Dedifferentiated amniotic fluid mesenchymal stem cell (primary cell): ENCODE measurements around the gene DCTN3.

Source experiments
- DNase-seq: peaks from one replicate; pipeline ENCODE4 v3.0.0-alpha.2; 2016; ENCODE audit errors: extremely low spot score

The DCTN3 gene

GRCh38 chr9:34620061-34620994 lies at the start of gene DCTN3:
Gene DCTN3, minus strand, starts transcription at chr9:34620495. Its CDS starts 31 bp downstream, at chr9:34620464.
- DNase-seq = peak; percentile 99

- DNase-seq = peak; percentile 97
Measured at GRCh38 chr9:34665381-34666250, 45.3 kb upstream of the DCTN3 start.

GRCh38 chr9:34665067-34665380 lies 44.7 kb upstream of the DCTN3 start:
- no peak for DNase-seq

- peak; percentile 60 for DNase-seq
Measured at GRCh38 chr9:34664281-34665066, 44.2 kb upstream of the DCTN3 start.

- no peak for DNase-seq
Measured at GRCh38 chr9:34663303-34663605, 43.0 kb upstream of the DCTN3 start.

GRCh38 chr9:34662526-34663302 lies 42.4 kb upstream of the DCTN3 start, which contains the start of gene CCL27:
Gene CCL27, minus strand, starts transcription at chr9:34662657. Its CDS starts 24 bp downstream, at chr9:34662633.
- DNase-seq = no peak

- DNase-seq = no peak
Measured at GRCh38 chr9:34659592-34660253, 39.4 kb upstream of the DCTN3 start.

- no peak for DNase-seq
Measured at GRCh38 chr9:34658461-34658860, 38.2 kb upstream of the DCTN3 start.

GRCh38 chr9:34656992-34657391 lies 36.7 kb upstream of the DCTN3 start:
- no peak for DNase-seq

GRCh38 chr9:34655394-34655793 lies 35.1 kb upstream of the DCTN3 start:
- no peak for DNase-seq

- peak; percentile 76 for DNase-seq
Measured at GRCh38 chr9:34654323-34655051, 34.2 kb upstream of the DCTN3 start.

- DNase-seq = peak; percentile 31
Measured at GRCh38 chr9:34653151-34654072, 33.1 kb upstream of the DCTN3 start.

- DNase-seq = no peak
Measured at GRCh38 chr9:34652602-34653000, 32.3 kb upstream of the DCTN3 start.

- DNase-seq = peak; percentile 58
Measured at GRCh38 chr9:34651876-34652601, 31.7 kb upstream of the DCTN3 start, which contains the start of gene IL11RA. Gene IL11RA, plus strand, starts transcription at chr9:34652185. Its CDS starts 3,033 bp downstream, at chr9:34655218.

GRCh38 chr9:34651321-34651720 lies 31.0 kb upstream of the DCTN3 start:
- DNase-seq = no peak

- DNase-seq = no peak
Measured at GRCh38 chr9:34650816-34651215, 30.5 kb upstream of the DCTN3 start.

GRCh38 chr9:34648673-34649072 lies 28.4 kb upstream of the DCTN3 start:
- no peak for DNase-seq

GRCh38 chr9:34647651-34648050 lies 27.4 kb upstream of the DCTN3 start:
- no peak for DNase-seq
